ENCODE data around the gene DGKG. TPM values are rescaled to one million over a fixed set of nuclear protein-coding genes. Genes with fewer than 3 reads are reported as not detected.

Gene DGKG
- total RNA-seq, 6 experiments from 2014 or later, result 1.5 to 3.6 (median 2.0) TPM

GRCh38 chr3:186207515-186207914, 154.5 kb downstream of the DGKG start:
- 67% methylated on average over 1 of the region's 3 CpGs for WGBS (ENCODE audit: insufficient coverage, low coverage, low lambda C conversion rate, missing lambda C conversion rate)
- no peak for TF ChIP-seq POLR2A (IDR thresholded peaks at IDR 0.05)
- TF ChIP-seq CTCF (IDR thresholded peaks at IDR 0.05), result no peak
- ATAC-seq (no peak), DNase-seq (no peak)
- no peak overlapping the region for H3K27ac ChIP-seq
- no peaks in the 10 kb centered on the region for H3K9me3 ChIP-seq
- intact Hi-C loops (cut with DNase I), result no loop called here
- H3K36me3 ChIP-seq, result no peaks in the 10 kb centered on the region
- H3K27me3 ChIP-seq, result no peaks in the 10 kb centered on the region
- H3K4me1 ChIP-seq, result no peaks in the 10 kb centered on the region
- H3K4me3 ChIP-seq, result no peak overlapping the region

DNA sequence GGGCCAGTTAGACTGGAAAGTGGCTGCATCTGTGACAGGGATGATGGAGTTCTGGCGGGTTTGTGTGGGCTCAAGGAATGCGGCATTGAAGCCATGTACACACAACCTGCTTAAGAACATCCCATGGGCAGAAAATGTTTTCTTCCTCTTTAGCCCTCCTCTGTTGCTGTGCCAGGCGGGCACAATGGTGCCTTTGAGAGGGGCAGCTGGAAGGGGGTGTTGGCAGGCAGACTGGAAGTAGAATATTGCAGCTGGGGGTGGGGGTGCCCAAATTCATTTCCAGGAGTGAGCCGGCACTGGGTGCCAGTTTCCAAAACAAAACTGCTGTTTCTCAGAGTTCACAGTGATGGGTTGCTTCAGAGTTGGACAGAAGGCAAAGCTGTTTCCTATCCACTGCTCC, 161.3 kb downstream of the DGKG start:
- Histone ChIP-seq H3K27ac (no peak overlapping the region), H3K36me3 (no peaks in the 10 kb centered on the region), H3K27me3 (peaks cover 0 to under 1% of the 10 kb centered on the region in 2 donors), H3K4me3 (no peak overlapping the region), H3K9me3 (no peaks in the 10 kb centered on the region), H3K4me1 (no peaks in the 10 kb centered on the region)
- DNase-seq, result no peak
- TF ChIP-seq CTCF (IDR thresholded peaks at IDR 0.05), result no peak
- TF ChIP-seq POLR2A (IDR thresholded peaks at IDR 0.05), result no peak
- WGBS (ENCODE audit: insufficient coverage, low coverage, low lambda C conversion rate, missing lambda C conversion rate), result 90% methylated on average over 3 of the region's 4 CpGs
- intact Hi-C loops (cut with DNase I), result no loop called here
- ATAC-seq, result no peak

GRCh38 chr3:186198442-186198841, 163.6 kb downstream of the DGKG start:
- TF ChIP-seq POLR2A (IDR thresholded peaks at IDR 0.05) (no peak), CTCF (IDR thresholded peaks at IDR 0.05) (no peak)
- Histone ChIP-seq H3K27ac (no peak overlapping the region), H3K36me3 (no peaks in the 10 kb centered on the region), H3K27me3 (peaks cover 0 to 12% of the 10 kb centered on the region in 2 donors), H3K4me1 (peaks cover 0 to 9% (median 0%) of the 10 kb centered on the region in 4 donors), H3K4me3 (no peak overlapping the region), H3K9me3 (no peaks in the 10 kb centered on the region)
- 66% methylated on average over 2 of the region's 2 CpGs for WGBS (ENCODE audit: insufficient coverage, low coverage, low lambda C conversion rate, missing lambda C conversion rate)
- no peak for ATAC-seq
- no peak for DNase-seq
- intact Hi-C loops (cut with DNase I), result no loop called here

- intact Hi-C loops (cut with DNase I), result no loop called here
- TF ChIP-seq POLR2A (IDR thresholded peaks at IDR 0.05) (no peak), CTCF (IDR thresholded peaks at IDR 0.05) (no peak)
- Histone ChIP-seq H3K27me3 (peaks cover 0 to 12% of the 10 kb centered on the region in 2 donors), H3K27ac (no peak overlapping the region), H3K4me1 (peaks cover 0 to 9% (median 0%) of the 10 kb centered on the region in 4 donors), H3K4me3 (peak overlapping the region in 1 of 3 donors; percentile 21), H3K36me3 (no peaks in the 10 kb centered on the region), H3K9me3 (no peaks in the 10 kb centered on the region)
- ATAC-seq, result no peak
- DNase-seq, result no peak
- 30% methylated on average over 10 of the region's 10 CpGs for WGBS (ENCODE audit: insufficient coverage, low coverage, low lambda C conversion rate, missing lambda C conversion rate)
These were observed 167.6 kb downstream of the DGKG start for GRCh38 chr3:186194451-186194811.

All from right lobe of liver (tissue), 6 donors.